Activated T-cell treated with anti-CD3 and anti-CD28 coated beads, Interleukin-2, amount 50 U/mL, for 48 hours (primary cell): Measurements from ENCODE around the gene FCRLA.
A peak's percentile ranks its signal among the peaks of the same experiment; 100 is the strongest.
"Not testable (repeated sequence)": the region's sequence is repeated elsewhere in the genome, so short reads cannot be mapped to it uniquely, and the experiment has no call there.

Source experiments
- DNase-seq, 2 experiments: peaks; one replicate each; pipeline ENCODE4 v3.0.0-alpha.2; 2020

Gene FCRLA, protein sequence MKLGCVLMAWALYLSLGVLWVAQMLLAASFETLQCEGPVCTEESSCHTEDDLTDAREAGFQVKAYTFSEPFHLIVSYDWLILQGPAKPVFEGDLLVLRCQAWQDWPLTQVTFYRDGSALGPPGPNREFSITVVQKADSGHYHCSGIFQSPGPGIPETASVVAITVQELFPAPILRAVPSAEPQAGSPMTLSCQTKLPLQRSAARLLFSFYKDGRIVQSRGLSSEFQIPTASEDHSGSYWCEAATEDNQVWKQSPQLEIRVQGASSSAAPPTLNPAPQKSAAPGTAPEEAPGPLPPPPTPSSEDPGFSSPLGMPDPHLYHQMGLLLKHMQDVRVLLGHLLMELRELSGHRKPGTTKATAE

DNA sequence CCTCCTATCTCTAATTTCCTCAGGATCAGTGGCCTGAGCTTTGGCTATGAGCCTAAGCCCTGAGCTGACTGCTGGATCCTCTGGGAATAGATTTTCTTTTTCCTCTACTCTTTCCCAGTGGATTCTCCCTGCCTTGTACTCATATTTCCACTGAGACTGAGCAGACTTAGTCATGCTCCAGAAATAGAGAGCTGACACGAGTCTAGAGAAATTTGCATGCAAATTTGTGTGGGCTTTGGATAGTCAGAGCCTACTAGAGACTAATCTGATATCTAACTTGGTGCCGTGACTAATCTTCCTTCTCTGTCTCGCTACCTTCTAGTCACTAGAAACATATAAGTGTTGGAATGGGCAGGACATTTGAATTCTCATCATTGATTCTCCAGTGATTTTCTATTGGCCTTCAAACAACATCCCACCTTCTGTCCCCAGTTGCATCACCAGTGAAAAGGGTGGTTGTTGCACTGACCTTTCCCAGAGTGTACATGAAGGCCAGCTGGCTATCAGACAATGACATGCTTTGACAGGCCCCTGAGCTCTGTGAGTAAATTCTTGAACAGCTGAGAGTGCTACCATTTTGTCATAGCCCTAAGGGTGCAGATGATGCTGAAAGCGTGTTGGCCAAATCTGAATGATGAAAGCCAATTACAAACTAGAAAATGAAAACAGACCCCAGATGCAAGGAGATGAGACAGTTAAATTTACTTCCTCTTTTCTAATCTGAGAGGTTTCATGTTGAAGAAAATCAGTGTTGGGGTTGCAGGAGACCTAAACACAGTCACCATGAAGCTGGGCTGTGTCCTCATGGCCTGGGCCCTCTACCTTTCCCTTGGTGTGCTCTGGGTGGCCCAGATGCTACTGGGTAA, at the start of gene FCRLA:
Gene FCRLA (plus strand): TSS at position 748 of the 866 bp plus-strand sequence. CDS start 36 bp downstream, at position 784.
- DNase-seq: peak in 1 of 2 experiments; percentile 30

DNA sequence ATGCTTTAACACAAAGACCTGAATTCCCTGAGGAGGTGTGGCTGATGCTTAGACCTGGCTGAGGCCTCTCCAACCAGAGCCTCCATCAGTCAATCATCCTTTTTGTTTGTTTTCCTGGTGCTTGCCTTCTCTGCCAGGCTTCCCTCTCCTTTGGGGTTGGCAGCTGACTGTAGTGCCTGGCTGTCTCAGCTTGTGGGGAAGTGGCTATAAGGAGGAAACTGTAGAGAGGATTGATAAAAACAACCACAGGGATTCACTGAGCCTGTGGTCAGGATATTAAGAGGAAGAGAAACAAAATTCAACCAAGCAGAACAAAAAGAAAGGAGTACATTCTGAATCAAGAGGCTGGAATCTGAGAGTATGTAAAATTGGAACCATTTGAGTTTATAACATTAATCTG, 48.5 kb upstream of the FCRLA start:
- DNase-seq: not testable (repeated sequence)

DNA sequence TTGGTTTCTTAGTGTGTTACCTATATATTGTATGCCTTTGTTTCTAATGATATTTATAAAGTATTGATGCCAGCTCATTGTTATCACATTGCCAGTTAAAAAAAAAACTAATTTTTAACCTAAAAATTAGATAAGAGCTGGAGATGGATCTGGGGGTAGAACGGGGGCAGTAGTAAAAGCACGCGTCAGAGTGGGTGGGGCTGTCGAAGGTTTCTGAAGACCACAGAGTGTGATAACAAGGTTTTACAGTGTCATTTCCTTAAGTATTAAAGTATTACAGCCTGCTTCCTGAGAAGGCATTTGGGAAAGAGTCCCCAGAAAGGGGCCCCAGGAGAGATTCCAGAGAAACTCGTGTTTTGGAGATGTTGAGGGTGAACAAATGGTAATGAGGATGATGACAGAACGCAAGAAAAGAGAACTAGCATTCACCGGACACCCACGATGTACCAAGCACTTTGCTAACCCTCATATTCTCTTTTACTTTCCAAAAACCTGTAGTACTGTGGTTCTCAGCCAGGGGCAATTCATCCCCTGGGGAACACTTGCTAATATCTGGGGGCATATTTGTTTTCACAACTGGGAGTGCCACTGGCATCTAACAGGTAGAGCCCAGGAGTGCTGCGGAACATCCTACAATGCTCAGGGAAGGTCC, 45.2 kb upstream of the FCRLA start:
- DNase-seq: not testable (repeated sequence)

DNA sequence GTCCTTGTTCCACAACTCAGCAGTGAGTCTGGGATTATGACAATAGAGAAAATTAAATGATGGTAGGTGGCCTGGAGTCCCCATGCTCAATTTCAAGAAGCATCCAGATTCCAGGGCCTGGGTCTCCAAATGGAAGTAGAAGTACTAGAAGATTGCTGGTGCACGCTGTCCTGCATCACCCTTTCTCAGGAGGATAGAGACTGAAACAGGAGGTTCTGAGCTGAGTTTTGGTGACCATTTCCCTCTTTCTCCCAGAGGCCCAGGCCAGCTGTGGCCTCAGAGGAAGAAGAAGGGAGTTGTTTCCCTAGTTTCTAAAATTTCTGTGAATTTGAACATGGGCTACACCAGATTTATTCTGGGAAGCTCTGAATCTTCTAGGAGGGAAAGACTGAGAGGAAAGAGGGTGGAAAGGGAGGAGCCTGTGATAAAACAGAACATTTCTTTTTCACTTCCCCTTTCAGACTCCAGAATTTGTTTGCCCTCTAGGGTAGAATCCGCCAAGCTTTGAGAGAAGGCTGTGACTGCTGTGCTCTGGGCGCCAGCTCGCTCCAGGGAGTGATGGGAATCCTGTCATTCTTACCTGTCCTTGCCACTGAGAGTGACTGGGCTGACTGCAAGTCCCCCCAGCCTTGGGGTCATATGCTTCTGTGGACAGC, 44.2 kb upstream of the FCRLA start, which contains the start of gene FCGR2B:
Gene FCGR2B (plus strand): TSS at position 460 of the 656 bp plus-strand sequence. CDS start 99 bp downstream, at position 559.
- DNase-seq: not testable (repeated sequence)

DNA sequence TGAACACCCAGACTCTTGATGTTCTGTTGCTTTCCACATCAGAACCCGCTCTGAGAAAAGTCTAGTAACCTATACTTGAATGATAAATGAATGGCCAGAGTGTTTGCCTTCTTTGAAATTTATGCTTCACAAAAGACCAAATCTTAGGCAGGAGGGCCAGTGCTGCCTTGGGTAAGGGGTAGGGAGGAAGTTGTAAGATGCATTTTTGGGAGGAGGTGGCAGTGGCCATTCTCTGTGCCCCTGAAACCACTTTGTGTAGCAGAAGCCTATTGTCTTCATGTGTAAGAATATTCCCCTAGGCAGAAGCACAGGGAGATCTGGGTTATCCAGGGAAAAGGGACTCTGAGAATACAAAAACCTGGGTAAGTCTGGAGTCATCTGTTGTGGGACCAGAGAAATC, 43.5 kb upstream of the FCRLA start:
- DNase-seq: not testable (repeated sequence)

DNA sequence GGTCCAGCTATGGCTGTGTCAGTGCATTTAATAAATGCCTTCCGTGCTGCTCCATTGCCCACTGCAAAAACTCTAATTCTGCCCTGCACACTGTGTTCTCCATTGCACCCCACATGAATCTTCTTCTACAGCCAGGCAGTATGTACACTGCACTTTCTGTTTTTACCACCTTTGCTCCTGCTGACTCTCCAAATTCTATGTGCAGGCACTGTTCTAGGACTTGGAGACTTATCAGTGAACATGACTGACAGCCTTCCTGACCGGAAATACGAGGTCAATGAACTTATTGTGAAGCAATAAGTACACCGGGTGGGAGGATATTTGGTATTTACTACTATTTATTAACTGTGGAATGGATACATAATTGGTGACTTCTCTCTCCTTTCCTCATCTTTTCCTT, 42.3 kb upstream of the FCRLA start:
- not testable (repeated sequence) for DNase-seq

DNA sequence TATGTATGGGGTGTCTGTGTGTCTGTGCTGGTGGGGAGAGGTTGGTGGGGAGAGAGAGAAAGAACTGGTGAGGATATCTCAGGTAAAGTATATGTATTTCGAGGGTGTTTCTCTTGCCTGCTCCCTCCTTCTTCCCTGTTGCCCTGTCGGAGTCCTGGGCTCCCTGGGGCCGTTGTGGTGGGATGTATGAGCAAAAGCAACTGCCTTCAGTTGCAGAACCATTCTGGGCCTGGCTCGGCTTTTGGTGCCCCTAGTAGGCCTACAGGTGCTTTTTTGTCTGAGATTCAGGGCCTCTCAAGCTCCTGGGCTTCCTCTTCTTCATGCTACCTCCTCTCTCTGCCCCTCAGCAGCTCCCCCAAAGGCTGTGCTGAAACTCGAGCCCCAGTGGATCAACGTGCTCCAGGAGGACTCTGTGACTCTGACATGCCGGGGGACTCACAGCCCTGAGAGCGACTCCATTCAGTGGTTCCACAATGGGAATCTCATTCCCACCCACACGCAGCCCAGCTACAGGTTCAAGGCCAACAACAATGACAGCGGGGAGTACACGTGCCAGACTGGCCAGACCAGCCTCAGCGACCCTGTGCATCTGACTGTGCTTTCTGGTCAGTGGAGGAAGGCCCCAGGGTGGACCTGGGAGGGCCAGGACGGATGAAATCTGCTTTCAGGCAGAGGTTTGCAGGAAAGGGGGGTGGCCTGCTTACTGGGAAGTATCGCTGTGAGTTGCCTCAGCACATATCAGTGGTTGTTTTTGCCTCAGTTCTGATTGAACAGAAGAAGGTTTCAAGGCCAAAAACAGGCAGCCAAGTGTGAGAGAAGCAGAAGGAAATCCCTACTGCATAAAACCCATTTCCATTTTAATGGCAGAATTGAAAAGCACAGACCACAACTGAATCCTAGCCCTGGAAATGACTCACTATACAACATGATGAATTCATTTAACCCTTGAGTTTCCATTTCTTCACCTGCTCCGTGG, 35.7 kb upstream of the FCRLA start:
- DNase-seq: not testable (repeated sequence)

DNA sequence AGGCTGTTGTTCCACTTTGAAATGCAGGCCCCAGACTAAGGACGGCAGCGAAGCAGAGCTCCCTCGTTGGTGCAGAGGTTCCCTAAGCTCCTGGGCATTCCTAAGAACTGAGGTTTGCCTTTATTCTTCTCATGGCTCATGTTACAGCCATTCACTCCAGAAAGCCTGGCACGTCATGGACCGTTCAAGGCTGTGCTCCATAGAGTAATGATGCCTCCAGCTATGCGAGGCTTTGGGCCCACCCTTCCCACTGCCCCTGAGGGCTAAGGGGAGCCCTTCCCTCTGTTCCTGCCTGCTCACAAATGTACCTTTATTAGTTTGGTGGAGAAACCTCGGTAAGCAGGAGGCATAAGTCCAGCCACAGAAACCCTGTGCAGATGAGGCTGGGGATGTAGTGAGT, 33.6 kb upstream of the FCRLA start:
- DNase-seq: not testable (repeated sequence)

DNA sequence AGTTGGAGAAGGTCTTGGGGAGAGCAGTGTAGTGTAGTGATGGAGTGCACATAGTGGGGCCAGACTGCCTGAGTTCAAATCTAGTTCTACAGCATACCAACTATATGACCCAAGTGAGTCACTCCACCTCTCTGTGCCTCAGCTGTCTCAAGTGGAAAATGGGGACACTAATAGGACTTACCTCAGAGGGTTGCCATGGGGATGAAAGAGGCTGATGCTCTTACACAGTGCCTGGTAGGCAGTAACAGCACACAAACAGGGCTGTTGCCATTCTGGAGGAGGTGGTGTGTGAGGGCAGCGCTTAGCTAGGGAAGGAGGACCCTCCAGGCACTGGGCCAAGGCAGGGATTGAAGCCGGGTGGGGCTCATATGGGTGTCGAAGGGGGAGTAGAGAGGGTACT, 32.6 kb upstream of the FCRLA start:
- DNase-seq: not testable (repeated sequence)

DNA sequence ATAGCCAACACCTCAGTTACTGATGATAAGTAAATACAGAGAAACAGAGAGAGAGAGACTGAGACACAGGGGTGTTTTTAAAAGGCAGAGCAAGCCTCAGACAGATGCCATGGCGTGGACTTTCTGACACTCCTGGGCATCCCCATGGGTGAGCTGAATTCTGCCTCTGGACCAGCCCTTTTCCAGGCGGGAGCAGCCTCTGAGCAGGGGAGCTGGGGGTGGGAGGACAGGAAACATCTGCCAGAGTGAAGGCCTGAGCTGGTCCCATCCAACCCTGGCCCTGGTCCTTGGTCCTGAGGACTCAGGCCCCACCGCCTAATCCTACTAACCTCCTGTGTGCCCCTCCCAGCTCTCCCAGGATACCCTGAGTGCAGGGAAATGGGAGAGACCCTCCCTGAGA, 32.1 kb upstream of the FCRLA start:
- DNase-seq: not testable (repeated sequence)

DNA sequence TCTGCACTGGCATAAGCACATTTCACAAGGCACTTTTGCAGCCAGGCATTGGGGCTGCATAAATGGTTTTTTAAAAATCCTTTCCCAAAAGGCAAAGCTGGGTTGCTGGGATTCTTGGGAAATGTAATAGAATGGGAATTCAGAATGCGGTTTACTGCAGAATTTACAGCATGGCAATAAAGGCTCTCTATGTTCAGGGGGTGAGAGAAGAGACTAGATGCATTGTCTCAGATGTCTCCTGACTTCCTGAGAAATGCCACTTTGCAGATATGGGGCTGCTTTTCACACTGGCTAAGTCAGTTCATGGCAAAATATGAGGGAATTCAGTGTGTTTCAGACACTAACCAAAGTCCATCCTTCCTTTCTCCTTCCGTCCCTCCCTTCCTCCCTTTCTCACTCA, 30.6 kb upstream of the FCRLA start:
- no peak for DNase-seq

DNA sequence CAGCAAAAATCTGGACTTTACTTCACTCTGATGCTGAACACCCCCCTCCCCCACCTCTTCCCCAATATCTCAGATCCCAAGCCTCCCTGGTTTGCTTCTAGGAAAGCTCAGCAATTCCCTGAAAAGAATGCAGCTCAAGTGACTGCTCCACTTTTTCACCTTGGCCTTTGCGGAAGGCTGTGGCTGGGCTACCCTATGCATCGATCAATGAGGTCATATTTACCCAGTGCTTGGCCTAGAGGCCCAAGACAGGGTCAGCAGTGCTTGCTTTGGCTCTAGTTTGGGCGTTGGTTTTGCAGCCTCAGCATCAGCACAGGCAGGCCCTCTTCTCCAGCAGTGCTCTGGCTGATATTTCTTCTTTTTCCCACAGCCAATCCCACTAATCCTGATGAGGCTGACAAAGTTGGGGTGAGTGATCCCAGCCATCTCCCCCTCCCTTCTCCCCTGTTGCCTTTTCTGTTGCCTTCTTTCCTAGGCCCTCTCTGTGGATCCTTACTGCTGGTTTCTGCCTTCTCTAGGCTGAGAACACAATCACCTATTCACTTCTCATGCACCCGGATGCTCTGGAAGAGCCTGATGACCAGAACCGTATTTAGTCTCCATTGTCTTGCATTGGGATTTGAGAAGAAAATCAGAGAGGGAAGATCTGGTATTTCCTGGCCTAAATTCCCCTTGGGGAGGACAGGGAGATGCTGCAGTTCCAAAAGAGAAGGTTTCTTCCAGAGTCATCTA, 29.9 kb upstream of the FCRLA start:
- no peak for DNase-seq

DNA sequence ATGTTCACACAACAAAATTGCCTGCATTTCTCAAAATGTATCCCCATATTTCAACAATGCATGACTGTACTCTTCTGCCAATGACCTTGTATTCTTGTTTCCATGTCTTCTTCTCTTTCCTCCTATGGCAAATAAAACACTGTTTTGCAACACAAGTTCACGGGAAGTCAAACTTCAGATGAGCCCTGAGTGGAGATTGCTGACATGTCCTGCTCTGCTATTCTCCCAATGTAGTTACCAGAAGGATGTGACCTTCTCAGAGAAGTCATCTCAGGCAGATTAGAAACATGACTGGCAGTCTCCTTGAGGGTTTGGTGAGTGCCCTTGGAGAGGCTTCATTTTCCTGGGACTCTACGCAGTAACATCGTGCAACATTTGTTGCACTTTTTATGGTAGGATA, 28.5 kb upstream of the FCRLA start:
- no peak for DNase-seq

DNA sequence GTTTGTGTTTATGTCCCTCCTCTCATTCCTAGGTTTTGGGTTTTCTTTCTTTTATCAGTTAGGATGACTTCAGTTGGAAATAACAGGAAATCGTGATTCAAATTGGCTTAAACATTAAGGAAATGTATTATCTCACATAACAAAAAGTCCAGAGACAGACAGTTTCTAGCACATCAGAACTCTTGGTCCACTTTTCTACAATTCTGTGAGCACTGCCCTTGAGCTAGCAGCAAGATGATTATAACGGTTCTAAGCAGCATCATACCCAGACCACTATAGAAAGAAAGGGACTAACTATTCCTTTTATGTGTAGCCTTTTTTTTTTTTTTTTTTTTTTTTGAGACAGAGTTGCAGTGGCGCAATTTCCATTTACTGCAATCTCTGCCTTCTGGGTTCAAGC, 25.1 kb upstream of the FCRLA start:
- no peak for DNase-seq

DNA sequence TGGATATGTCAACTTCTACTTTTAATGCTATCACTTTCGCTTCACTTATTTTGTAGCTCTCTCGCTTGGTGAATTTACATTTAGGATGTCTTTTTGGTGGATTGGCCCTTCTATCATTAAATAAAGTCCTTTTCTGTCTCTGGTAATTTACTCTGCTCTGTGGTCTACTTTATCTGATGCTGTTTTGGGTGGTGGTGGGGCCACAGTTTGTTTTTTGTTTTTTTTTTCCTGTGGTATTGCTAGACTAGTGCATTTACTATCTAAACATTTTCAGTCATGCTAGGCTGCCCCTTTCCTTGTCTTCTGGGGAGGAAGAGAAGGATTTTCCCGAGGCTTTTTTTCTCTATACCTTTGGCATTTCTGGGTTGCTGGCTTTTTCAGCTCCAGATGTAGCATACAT, 18.1 kb upstream of the FCRLA start:
- DNase-seq: no peak

DNA sequence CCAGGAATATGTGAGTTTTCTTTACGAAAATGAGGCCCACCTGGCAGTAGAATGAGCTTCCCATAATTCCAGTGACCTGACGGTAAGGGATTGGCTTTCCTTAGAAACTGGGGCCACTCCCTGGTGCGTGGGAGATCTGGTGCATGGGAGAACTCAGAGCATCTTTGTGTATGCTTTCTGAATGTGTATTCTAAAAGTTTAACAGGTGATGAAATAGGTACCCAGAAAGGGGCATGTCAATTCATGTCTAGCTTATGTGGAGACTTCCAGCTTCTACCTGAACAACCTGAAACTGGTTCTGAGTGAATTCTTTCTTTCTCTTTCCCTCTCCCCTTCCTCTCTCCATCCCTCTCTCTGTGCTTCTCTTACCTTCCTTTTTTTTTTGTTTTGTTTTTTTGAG, 15.2 kb upstream of the FCRLA start:
- DNase-seq: no peak

DNA sequence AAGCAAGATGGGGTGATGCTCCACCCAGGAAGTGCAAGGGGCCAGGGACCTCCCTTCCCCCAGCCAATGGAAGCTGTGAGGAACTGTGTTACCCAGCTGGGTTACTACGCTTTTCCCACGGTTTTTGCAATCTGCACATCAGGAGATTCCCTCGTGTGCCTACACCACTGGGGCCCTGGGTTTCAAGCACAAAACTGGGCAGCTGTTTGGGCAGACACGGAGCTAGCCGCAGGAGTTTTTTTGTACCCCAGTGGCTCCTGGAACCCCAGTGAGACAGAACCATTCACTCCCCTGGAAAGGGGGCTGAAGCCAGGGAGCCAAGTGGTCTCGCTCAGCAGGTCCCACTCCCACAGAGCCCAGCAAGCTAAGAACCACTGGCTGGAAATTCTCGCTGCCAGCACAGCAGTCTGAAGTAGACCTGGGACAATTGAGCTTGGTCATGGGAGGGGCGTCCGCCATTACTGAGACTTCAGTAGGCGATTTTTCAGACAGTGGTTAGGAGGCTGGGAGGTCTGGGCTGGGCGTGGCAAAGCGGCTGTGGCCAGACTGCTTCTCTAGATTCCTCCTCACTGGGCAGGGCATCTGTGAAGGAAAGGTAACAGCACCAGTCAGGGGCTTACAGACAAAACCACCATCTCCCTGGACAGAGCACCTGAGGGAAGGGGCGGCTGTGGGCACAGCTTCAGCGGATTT, 13.9 kb upstream of the FCRLA start:
- DNase-seq: not testable (repeated sequence)

DNA sequence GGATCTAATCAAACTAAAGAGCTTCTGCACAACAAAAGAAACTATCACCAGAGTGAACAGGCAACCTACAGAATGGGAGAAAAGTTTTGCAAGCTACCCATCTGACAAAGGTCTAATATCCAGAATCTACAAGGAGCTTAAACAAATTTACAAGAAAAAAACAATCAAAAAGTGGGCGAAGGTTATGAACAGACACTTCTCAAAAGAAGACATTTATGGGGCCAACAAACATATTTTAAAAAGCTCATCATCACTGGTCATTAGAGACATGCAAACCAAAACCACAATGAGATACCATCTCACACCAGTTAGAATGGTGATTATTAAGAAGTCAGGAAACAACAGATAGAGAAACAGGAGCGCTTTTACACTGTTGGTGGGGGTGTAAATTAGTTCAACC, 8.7 kb upstream of the FCRLA start:
- not testable (repeated sequence) for DNase-seq

DNA sequence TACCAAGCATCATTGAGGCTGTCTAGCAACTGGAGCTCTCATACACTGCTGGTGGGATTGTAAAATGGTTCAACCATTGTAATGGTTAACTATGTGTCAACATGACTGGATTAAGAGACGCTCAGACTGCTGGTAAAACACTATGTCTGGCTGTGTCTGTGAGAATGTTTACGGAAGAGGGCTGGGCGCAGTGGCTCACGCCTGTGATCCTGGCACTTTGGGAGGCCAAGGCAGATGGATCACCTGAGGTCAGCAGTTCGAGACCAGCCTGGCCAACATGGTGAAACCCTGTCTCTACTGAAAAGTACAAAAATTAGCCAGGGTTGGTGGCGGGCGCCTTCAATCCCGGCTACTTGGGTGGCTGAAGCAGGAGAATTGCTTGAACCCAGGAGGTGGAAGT, 4.8 kb upstream of the FCRLA start:
- no peak for DNase-seq

DNA sequence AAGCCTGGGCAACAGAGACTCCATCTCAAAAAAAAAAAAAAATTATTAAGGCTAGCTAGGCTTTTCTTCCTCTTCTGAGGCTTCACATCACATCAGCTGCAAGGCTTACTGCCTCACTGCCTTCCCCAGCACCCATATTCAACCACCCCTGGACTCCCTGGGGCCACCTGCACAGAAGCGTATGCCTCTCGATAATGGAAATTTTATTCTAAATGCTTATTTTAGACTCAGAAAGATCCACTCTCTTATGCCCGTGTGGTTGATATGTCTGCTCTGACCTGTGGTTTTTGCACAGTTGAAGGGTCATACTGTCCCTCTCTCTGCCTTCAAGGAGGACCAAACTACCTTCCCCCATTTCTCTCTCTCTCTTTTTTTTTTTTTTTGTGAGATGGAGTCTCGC, 1.5 kb upstream of the FCRLA start:
- no peak for DNase-seq
